GM18511 (cell line): ENCODE results near the gene LRTM2.

Experiments
- ATAC-seq: cut with Tn5 transposase; IDR thresholded peaks from one replicate; pipeline ENCODE4 v1.9.1; 2021; ENCODE audit warnings: mild to moderate bottlenecking, moderate library complexity; ENCODE audit not compliant: unreplicated experiment

The LRTM2 gene

GRCh38 chr12:1829306-1829900, 9.0 kb downstream of the LRTM2 start:
- no peak for ATAC-seq

- ATAC-seq = no peak
These were observed 10.1 kb downstream of the LRTM2 start for GRCh38 chr12:1830401-1830845.

GRCh38 chr12:1830981-1831963, 10.9 kb downstream of the LRTM2 start:
- ATAC-seq = no peak

GRCh38 chr12:1832801-1833595, 12.6 kb downstream of the LRTM2 start:
- ATAC-seq = no peak

- ATAC-seq = no peak
These were observed 13.2 kb downstream of the LRTM2 start for GRCh38 chr12:1833596-1834028.

- ATAC-seq = no peak
These were observed 14.0 kb downstream of the LRTM2 start for GRCh38 chr12:1834186-1834925.

- no peak for ATAC-seq
These were observed 15.1 kb downstream of the LRTM2 start for GRCh38 chr12:1835211-1836131.

GRCh38 chr12:1836241-1836803, 16.0 kb downstream of the LRTM2 start:
- ATAC-seq = no peak

- no peak for ATAC-seq
These were observed 16.6 kb downstream of the LRTM2 start for GRCh38 chr12:1836854-1837421.

GRCh38 chr12:1837541-1838204, 17.3 kb downstream of the LRTM2 start:
- ATAC-seq = no peak

- no peak for ATAC-seq
These were observed 18.0 kb downstream of the LRTM2 start for GRCh38 chr12:1838205-1838993.

GRCh38 chr12:1838994-1839365, 18.6 kb downstream of the LRTM2 start:
- ATAC-seq = no peak

GRCh38 chr12:1839464-1839863, 19.1 kb downstream of the LRTM2 start:
- no peak for ATAC-seq

GRCh38 chr12:1839956-1840951, 19.9 kb downstream of the LRTM2 start:
- no peak for ATAC-seq

- ATAC-seq = no peak
These were observed 20.6 kb downstream of the LRTM2 start for GRCh38 chr12:1840981-1841425.

- no peak for ATAC-seq
These were observed 21.3 kb downstream of the LRTM2 start for GRCh38 chr12:1841586-1842182.
